IPS DF 4.7 (cell line): ENCODE data around the gene HEATR3.

Experiments used
- DNase-seq: peaks from one replicate; pipeline ENCODE4 v3.0.0-alpha.2; 2013; ENCODE audit warnings: low spot score; ENCODE audit errors: extremely low read depth

HEATR3 gene

DNA sequence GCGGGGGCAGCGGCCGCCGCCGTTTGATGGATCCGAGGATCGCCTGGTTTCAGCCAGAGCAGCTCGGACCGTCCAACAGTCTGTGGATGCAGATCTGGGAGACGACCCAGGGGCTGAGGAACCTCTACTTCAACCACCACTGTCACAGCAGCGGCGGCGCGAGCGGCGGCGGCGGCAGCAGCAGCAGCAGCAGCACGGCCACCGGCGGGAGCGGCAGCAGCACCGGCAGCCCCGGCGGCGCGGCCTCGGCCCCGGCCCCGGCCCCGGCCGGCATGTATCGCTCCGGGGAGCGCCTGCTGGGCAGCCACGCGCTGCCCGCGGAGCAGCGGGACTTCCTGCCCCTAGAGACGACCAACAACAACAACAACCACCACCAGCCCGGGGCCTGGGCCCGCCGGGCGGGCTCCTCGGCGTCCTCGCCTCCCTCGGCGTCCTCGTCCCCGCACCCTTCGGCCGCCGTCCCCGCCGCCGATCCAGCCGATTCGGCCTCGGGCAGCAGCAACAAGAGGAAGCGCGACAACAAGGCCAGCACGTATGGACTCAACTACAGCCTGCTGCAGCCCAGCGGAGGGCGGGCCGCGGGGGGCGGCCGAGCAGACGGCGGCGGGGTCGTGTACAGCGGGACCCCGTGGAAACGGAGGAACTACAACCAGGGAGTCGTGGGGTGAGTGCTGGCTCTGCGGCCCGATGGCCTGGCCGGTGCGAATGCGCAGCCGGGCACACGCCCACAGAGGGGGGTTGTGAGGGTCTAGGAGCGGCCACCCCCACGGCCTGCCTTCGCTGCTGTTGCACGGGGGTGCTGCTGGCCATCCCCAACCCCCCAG lies 88.0 kb downstream of the HEATR3 start:
- DNase-seq = no peak

DNA sequence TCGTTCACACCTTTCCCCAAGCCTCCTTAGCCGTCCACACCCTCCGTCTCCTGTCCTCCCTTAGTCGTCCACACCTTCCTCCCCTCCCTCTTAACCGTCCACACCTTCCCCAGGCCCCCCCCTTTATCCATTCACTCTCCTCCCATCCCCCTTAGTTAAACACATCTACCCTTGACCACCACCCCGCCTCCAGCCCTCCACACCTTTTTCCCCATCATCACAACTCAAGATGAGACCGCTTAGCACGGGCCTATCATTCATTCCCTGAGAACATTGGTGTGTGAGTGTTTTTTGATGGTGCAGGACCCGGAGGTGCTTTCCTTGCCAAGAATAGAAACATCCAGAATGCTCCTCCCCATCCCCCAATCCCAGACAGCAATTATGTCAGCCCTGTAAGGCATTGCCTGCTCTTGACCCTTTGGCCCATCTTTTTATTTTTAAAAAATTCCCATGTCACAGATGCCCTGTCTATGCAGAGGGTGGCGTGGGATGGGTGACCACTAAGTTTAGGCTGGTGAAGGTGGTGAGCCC lies 88.7 kb downstream of the HEATR3 start:
- no peak for DNase-seq

DNA sequence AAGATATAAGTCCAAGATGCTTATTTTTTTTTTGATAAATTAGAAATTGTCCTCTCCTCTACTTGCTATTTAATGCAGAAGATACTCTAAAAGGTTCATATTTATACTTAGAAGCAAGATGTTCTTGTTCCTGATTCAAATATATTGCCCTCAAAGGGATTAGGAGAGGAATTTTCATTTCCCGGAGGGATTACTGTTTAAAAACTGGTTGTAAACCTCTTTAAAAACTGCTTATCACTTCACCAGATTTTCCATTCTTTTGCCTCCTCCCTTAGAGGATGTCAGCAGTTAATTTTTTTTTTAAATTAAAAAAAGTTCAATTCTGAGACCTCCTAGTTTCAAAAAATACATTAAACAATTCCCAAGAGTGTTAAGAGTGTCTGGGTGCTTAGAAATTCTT lies 90.2 kb downstream of the HEATR3 start:
- DNase-seq = no peak
